Chondrocyte (in vitro differentiated cells): ENCODE measurements around the gene AXDND1. TPM values are rescaled to one million over a fixed set of nuclear protein-coding genes. Genes with fewer than 3 reads are reported as not detected.

Source experiments
- DNase-seq: peaks from one replicate; pipeline ENCODE4 v3.0.0; 2021; ENCODE audit warnings: mixed read lengths, low spot score
- H3K27ac Mint-ChIP-seq: one replicate; pipeline ENCODE4 v1.8.0; 2021; ENCODE audit warnings: mild to moderate bottlenecking, moderate library complexity, mixed read lengths; ENCODE audit not compliant: unreplicated experiment
- H3K27me3 Mint-ChIP-seq: 2 replicates; pipeline ENCODE4 v1.8.0; 2021; ENCODE audit warnings: low read depth, mixed read lengths
- H3K36me3 Mint-ChIP-seq: 2 replicates; pipeline ENCODE4 v1.8.0; 2021; ENCODE audit warnings: low read depth, mixed read lengths
- H3K4me1 Mint-ChIP-seq: 2 replicates; pipeline ENCODE4 v1.8.0; 2021; ENCODE audit warnings: low read depth, mild to moderate bottlenecking, mixed read lengths
- H3K4me3 Mint-ChIP-seq: one replicate; pipeline ENCODE4 v1.8.0; 2021; ENCODE audit warnings: mild to moderate bottlenecking, moderate library complexity, mixed read lengths; ENCODE audit not compliant: unreplicated experiment
- H3K9me3 Mint-ChIP-seq: 2 replicates; pipeline ENCODE4 v1.8.0; 2021; ENCODE audit warnings: low read depth, mixed read lengths
- CTCF ChIP-seq: fragments of 200-600 bp; sonication (generic); IDR thresholded peaks from 2 replicates; pipeline ENCODE4 v1.5.0; 2021; ENCODE audit warnings: antibody characterized with exemption, mild to moderate bottlenecking, moderate library complexity
- total RNA-seq: library from RNA; stranded (reverse); gene quantifications from 3 replicates; pipeline ENCODE4 v1.2.1, GENCODE V29; 2021

AXDND1 gene
- total RNA-seq, 1 donor from 2014 or later: 0.20 TPM

DNA sequence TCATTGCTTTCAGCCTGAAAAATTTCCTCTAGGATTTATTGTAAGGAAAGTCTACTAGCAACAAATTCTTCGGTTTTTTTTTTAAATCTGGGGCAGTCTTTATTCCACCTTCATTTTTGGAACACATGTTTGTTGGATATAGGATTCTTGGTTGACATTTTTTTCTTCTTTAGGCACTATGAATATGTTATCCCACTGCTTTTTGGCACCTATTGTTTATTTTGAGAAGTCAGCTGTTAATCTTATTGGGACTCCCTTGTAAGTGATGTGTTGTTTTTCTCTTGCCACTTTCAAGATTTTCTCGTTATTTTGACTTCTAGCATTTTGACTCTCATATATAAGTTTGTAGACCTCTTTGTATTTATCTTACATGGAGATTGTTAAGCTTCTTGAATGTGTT lies 110.7 kb downstream of the AXDND1 start:
- Mint-ChIP-seq H3K27ac (no peak overlapping the region), H3K9me3 (peaks cover 41% of the 10 kb centered on the region), H3K4me3 (no peak overlapping the region), H3K36me3 (peaks cover 3% of the 10 kb centered on the region), H3K4me1 (no peaks in the 10 kb centered on the region), H3K27me3 (no peaks in the 10 kb centered on the region)
- DNase-seq: no peak
- no peak for TF ChIP-seq CTCF

DNA sequence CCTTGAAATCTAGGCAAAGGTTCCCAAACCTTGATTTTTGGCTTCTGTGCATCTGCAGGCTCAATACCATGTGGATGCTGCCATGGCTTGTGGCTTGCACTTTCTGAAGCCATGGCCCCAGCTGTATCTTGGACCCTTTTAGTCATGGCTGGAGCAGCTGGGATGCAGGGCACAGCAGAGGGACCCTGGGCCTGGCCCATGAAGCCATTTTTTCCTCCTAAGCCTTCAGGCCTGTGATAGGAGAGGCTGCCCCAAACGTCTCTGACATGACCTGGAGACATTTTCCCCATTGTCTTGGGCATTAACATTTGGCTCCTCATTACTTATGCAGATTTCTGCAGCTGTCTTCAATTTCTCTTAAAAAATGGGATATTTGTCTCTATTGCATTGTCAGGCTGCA lies 112.6 kb downstream of the AXDND1 start:
- DNase-seq: no peak
- no peak overlapping the region for H3K27ac Mint-ChIP-seq
- H3K9me3 Mint-ChIP-seq: peaks cover 45% of the 10 kb centered on the region
- H3K4me3 Mint-ChIP-seq: no peak overlapping the region
- H3K36me3 Mint-ChIP-seq: peaks cover 3% of the 10 kb centered on the region
- H3K27me3 Mint-ChIP-seq: no peaks in the 10 kb centered on the region
- no peak for TF ChIP-seq CTCF
- no peaks in the 10 kb centered on the region for H3K4me1 Mint-ChIP-seq

- H3K36me3 Mint-ChIP-seq: peaks cover 2% of the 10 kb centered on the region
- H3K4me3 Mint-ChIP-seq: no peak overlapping the region
- H3K4me1 Mint-ChIP-seq: no peaks in the 10 kb centered on the region
- H3K27me3 Mint-ChIP-seq: no peaks in the 10 kb centered on the region
- H3K9me3 Mint-ChIP-seq: peaks cover 11% of the 10 kb centered on the region
- no peak for TF ChIP-seq CTCF
- DNase-seq: no peak
- H3K27ac Mint-ChIP-seq: no peak overlapping the region
Measured at GRCh38 chr1:179490611-179491010, 124.8 kb downstream of the AXDND1 start.

- Mint-ChIP-seq H3K4me1 (no peaks in the 10 kb centered on the region), H3K27ac (no peak overlapping the region), H3K4me3 (no peak overlapping the region), H3K36me3 (no peaks in the 10 kb centered on the region), H3K9me3 (no peaks in the 10 kb centered on the region), H3K27me3 (peaks cover 10% of the 10 kb centered on the region)
- no peak for DNase-seq
- no peak for TF ChIP-seq CTCF
Measured at GRCh38 chr1:179493323-179493722, 127.6 kb downstream of the AXDND1 start.

DNA sequence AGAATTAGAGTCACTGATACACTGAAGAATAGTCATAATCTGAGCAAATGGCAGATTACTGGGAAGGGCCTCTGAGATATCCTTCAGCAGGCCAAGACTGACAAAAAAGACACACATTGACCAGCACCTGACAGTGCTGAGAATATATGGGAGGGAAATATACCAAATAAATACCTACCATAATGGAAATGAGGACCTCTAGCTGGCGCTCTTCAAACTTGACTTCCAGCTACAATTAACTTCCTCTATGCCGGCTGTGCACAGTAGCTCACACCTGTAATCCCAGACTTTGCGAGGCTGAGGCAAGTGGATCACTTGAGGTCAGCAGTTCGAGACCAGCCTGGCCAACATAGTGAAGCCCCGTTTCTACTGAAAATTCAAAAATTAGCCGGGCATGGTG lies 140.4 kb downstream of the AXDND1 start:
- H3K36me3 Mint-ChIP-seq: peaks cover 1% of the 10 kb centered on the region
- H3K4me1 Mint-ChIP-seq: no peaks in the 10 kb centered on the region

More for the DNA sequence above, 140.4 kb downstream of the AXDND1 start:
- Mint-ChIP-seq H3K27ac (no peak overlapping the region), H3K27me3 (peaks cover 15% of the 10 kb centered on the region), H3K4me3 (no peak overlapping the region), H3K9me3 (no peaks in the 10 kb centered on the region)
- no peak for TF ChIP-seq CTCF
- no peak for DNase-seq
